Articular chondrocyte of knee joint (primary cell): ENCODE data around the gene INCA1. TPM values are rescaled to one million over a fixed set of nuclear protein-coding genes. Genes with fewer than 3 reads are reported as not detected.

Experiments used
- small RNA-seq: library from RNA; depleted of rRNA; stranded (forward); fragments of <200 nt; gene quantifications from one replicate; pipeline ENCODE3, GENCODE V24; 2012
- total RNA-seq: library from RNA; depleted of rRNA; stranded (reverse); fragments of >200 nt; gene quantifications from 2 replicates; pipeline ENCODE4 v1.2.3, GENCODE V29; 2012

Gene INCA1
- total RNA-seq: 0.22 and 0.39 TPM in 2 replicates

GRCh38 chr17:4997302-4998026 is at the start of gene INCA1, which contains the start of gene KIF1C:
Gene INCA1, minus strand, starts transcription at chr17:4997522. Its CDS starts 3,085 bp downstream, at chr17:4994437.
Gene KIF1C, plus strand, starts transcription at chr17:4997950. Its CDS starts 2,297 bp downstream, at chr17:5000247.

GRCh38 chr17:5035315-5035714 is 38.0 kb upstream of the INCA1 start, which contains the start of gene SLC52A1:
Gene SLC52A1, minus strand, starts transcription at chr17:5035426. Its CDS starts 820 bp downstream, at chr17:5034606.

GRCh38 chr17:4986951-4987766 is 10.2 kb downstream of the INCA1 start, which contains the start of gene CAMTA2:
Gene CAMTA2, minus strand, starts transcription at chr17:4987675. Its CDS starts 1,453 bp downstream, at chr17:4986222.

GRCh38 chr17:4967539-4968485 is 29.5 kb downstream of the INCA1 start, which contains the start of gene SPAG7:
Gene SPAG7, minus strand, starts transcription at chr17:4967817. Its CDS starts 13 bp downstream, at chr17:4967804.

GRCh38 chr17:4950746-4951204 is 46.5 kb downstream of the INCA1 start, which contains the start of gene ENO3:
Gene ENO3, plus strand, starts transcription at chr17:4951119. Its CDS starts 711 bp downstream, at chr17:4951830.

GRCh38 chr17:4948166-4948930 is 49.0 kb downstream of the INCA1 start, which contains the start of gene PFN1:
Gene PFN1, minus strand, starts transcription at chr17:4948530. Its CDS starts 136 bp downstream, at chr17:4948394.

GRCh38 chr17:4939796-4940554 is 57.3 kb downstream of the INCA1 start, which contains the start of the genes RNF167 and SLC25A11:
Gene RNF167, plus strand, starts transcription at chr17:4940268. Its CDS starts 642 bp downstream, at chr17:4940910.
Gene SLC25A11, minus strand, starts transcription at chr17:4940046. Its CDS starts 136 bp downstream, at chr17:4939910.

Small RNAs within 50 kb of the gene (small RNA-seq; reads per million reads assigned to genes)
- gene MIR6864: not detected
- gene MIR6865: not detected

Other genes with a start within 250 kb of the INCA1 start
- gene TM4SF5, start 225.6 kb downstream of the INCA1 start, total RNA-seq: not detected in 2 replicates
- gene VMO1, start 211.2 kb downstream of the INCA1 start, total RNA-seq: 0.26 and 1.6 TPM in 2 replicates
- gene GLTPD2, start 208.6 kb downstream of the INCA1 start, total RNA-seq: not detected in 2 replicates
- 106 and 116 TPM in 2 replicates for gene PSMB6, start 201.4 kb downstream of the INCA1 start, total RNA-seq
- gene PLD2, start 190.4 kb downstream of the INCA1 start, total RNA-seq: 17.4 and 18.2 TPM in 2 replicates
- 32.3 and 32.4 TPM in 2 replicates for gene MINK1, start 164.2 kb downstream of the INCA1 start, total RNA-seq
- gene C17orf107, start 98.0 kb downstream of the INCA1 start, total RNA-seq: 2.3 and 2.5 TPM in 2 replicates
- 0.65 TPM in 2 replicates for gene CHRNE, start 94.4 kb downstream of the INCA1 start, total RNA-seq
- not detected in 2 replicates for gene GP1BA, start 65.2 kb downstream of the INCA1 start, total RNA-seq
- gene SLC25A11, start 57.5 kb downstream of the INCA1 start, total RNA-seq: 29.7 and 30.7 TPM in 2 replicates
- 20.5 and 21.3 TPM in 2 replicates for gene RNF167, start 57.3 kb downstream of the INCA1 start, total RNA-seq
- 278 and 326 TPM in 2 replicates for gene PFN1, start 49.0 kb downstream of the INCA1 start, total RNA-seq
- gene ENO3, start 46.4 kb downstream of the INCA1 start, total RNA-seq: 0.76 and 1.6 TPM in 2 replicates
- gene SPAG7, start 29.7 kb downstream of the INCA1 start, total RNA-seq: 31.1 and 38.2 TPM in 2 replicates
- gene CAMTA2, start 9.8 kb downstream of the INCA1 start, total RNA-seq: 12.2 and 29.0 TPM in 2 replicates
- gene KIF1C, start 428 bp upstream of the INCA1 start, total RNA-seq: 44.1 and 60.1 TPM in 2 replicates
- not detected in 2 replicates for gene SLC52A1, start 37.9 kb upstream of the INCA1 start, total RNA-seq
- gene ZFP3, start 80.9 kb upstream of the INCA1 start, total RNA-seq: 3.6 and 3.9 TPM in 2 replicates
- gene ZNF232, start 114.4 kb upstream of the INCA1 start, total RNA-seq: 6.9 and 7.1 TPM in 2 replicates
- gene USP6, start 118.5 kb upstream of the INCA1 start, total RNA-seq: under 0.01 and 0.78 TPM in 2 replicates
- gene ZNF594, start 194.3 kb upstream of the INCA1 start, total RNA-seq: 11.4 and 11.8 TPM in 2 replicates
- not detected in 2 replicates for gene SCIMP, start 237.3 kb upstream of the INCA1 start, total RNA-seq